ENCODE measurements around the gene BCKDHB. TPM values are rescaled to one million over a fixed set of nuclear protein-coding genes. Genes with fewer than 3 reads are reported as not detected.
"Not testable (repeated sequence)": the region's sequence is repeated elsewhere in the genome, so short reads cannot be mapped to it uniquely, and the experiment has no call there.

BCKDHB gene
- total RNA-seq, 1 experiment from 2014 or later: 20.0 TPM

GRCh38 chr6:80104520-80104919 is 2.0 kb upstream of the BCKDHB start:
- ChIA-PET CTCF (no interaction called here), POLR2A (ENCODE audit: low non-redundant PET) (no interaction called here)
- Histone ChIP-seq H3K4me1 (ENCODE audit: insufficient read depth, low read length, poor library complexity, severe bottlenecking) (peaks cover 4% of the 10 kb centered on the region), H3K36me3 (ENCODE audit: insufficient read depth, low read length, poor library complexity, severe bottlenecking) (no peaks in the 10 kb centered on the region), H3K9me3 (ENCODE audit: low read depth, low read length, poor library complexity, severe bottlenecking) (no peaks in the 10 kb centered on the region), H3K27ac (ENCODE audit: low read depth, low read length, poor library complexity, severe bottlenecking) (no peak overlapping the region), H3K27me3 (replicated peaks; ENCODE audit: insufficient read depth, low read depth, low read length, poor library complexity) (no peaks in the 10 kb centered on the region), H3K4me3 (ENCODE audit: low read depth, low read length, poor library complexity, severe bottlenecking) (no peak overlapping the region)
- intact Hi-C loops (cut with micrococcal nuclease; ENCODE audit: unreplicated experiment): no loop called here
- BruUV-seq (replicated peaks): no TSS peak
- no peak for DNase-seq (ENCODE audit: low spot score)
- no peak for TF ChIP-seq EZH2 (IDR thresholded peaks at IDR 0.05; ENCODE audit: borderline replicate concordance, low read depth, low read length, poor library complexity, severe bottlenecking)
- TF ChIP-seq, protein P1, sequence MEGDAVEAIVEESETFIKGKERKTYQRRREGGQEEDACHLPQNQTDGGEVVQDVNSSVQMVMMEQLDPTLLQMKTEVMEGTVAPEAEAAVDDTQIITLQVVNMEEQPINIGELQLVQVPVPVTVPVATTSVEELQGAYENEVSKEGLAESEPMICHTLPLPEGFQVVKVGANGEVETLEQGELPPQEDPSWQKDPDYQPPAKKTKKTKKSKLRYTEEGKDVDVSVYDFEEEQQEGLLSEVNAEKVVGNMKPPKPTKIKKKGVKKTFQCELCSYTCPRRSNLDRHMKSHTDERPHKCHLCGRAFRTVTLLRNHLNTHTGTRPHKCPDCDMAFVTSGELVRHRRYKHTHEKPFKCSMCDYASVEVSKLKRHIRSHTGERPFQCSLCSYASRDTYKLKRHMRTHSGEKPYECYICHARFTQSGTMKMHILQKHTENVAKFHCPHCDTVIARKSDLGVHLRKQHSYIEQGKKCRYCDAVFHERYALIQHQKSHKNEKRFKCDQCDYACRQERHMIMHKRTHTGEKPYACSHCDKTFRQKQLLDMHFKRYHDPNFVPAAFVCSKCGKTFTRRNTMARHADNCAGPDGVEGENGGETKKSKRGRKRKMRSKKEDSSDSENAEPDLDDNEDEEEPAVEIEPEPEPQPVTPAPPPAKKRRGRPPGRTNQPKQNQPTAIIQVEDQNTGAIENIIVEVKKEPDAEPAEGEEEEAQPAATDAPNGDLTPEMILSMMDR (conservative IDR thresholded peaks at IDR 0.05; ENCODE audit: low read depth, low read length): no peak

GRCh38 chr6:80105972-80106417 is 476 bp upstream of the BCKDHB start:
- BruUV-seq (replicated peaks): no TSS peak
- Histone ChIP-seq H3K4me3 (ENCODE audit: low read depth, low read length, poor library complexity, severe bottlenecking) (peak overlapping the region; percentile 85), H3K36me3 (ENCODE audit: insufficient read depth, low read length, poor library complexity, severe bottlenecking) (no peaks in the 10 kb centered on the region), H3K27ac (ENCODE audit: low read depth, low read length, poor library complexity, severe bottlenecking) (no peak overlapping the region), H3K4me1 (ENCODE audit: insufficient read depth, low read length, poor library complexity, severe bottlenecking) (peaks cover 4% of the 10 kb centered on the region), H3K27me3 (replicated peaks; ENCODE audit: insufficient read depth, low read depth, low read length, poor library complexity) (no peaks in the 10 kb centered on the region), H3K9me3 (ENCODE audit: low read depth, low read length, poor library complexity, severe bottlenecking) (no peaks in the 10 kb centered on the region)
- TF ChIP-seq, protein P1 (conservative IDR thresholded peaks at IDR 0.05; ENCODE audit: low read depth, low read length): no peak
- TF ChIP-seq EZH2 (IDR thresholded peaks at IDR 0.05; ENCODE audit: borderline replicate concordance, low read depth, low read length, poor library complexity, severe bottlenecking): no peak
- ChIA-PET POLR2A (ENCODE audit: low non-redundant PET) (interaction anchor here (0.6 kb wide), 1 partner anchor 8 kb away, joined by 3 read pairs; no protein-coding TSS in a partner anchor), CTCF (interaction anchor here (1.8 kb wide), 1 partner anchor 157 kb away, joined by 4 read pairs; no protein-coding TSS in a partner anchor)
- intact Hi-C loops (cut with micrococcal nuclease; ENCODE audit: unreplicated experiment): no loop called here
- DNase-seq (ENCODE audit: low spot score): no peak

GRCh38 chr6:80122576-80122975 is 16.1 kb downstream of the BCKDHB start:
- H3K27ac ChIP-seq (ENCODE audit: low read depth, low read length, poor library complexity, severe bottlenecking); H3K4me3 ChIP-seq (ENCODE audit: low read depth, low read length, poor library complexity, severe bottlenecking); CTCF ChIA-PET; BruUV-seq (replicated peaks); POLR2A ChIA-PET (ENCODE audit: low non-redundant PET); H3K36me3 ChIP-seq (ENCODE audit: insufficient read depth, low read length, poor library complexity, severe bottlenecking); H3K4me1 ChIP-seq (ENCODE audit: insufficient read depth, low read length, poor library complexity, severe bottlenecking); intact Hi-C loops (cut with micrococcal nuclease; ENCODE audit: unreplicated experiment); H3K27me3 ChIP-seq (replicated peaks; ENCODE audit: insufficient read depth, low read depth, low read length, poor library complexity); DNase-seq (ENCODE audit: low spot score): not testable (repeated sequence)
- peaks cover 15% of the 10 kb centered on the region for H3K9me3 ChIP-seq (ENCODE audit: low read depth, low read length, poor library complexity, severe bottlenecking)

- TF ChIP-seq, protein P1 (conservative IDR thresholded peaks at IDR 0.05; ENCODE audit: low read depth, low read length): no peak
- no peak for TF ChIP-seq EZH2 (IDR thresholded peaks at IDR 0.05; ENCODE audit: borderline replicate concordance, low read depth, low read length, poor library complexity, severe bottlenecking)
- no peak overlapping the region for H3K27ac ChIP-seq (ENCODE audit: low read depth, low read length, poor library complexity, severe bottlenecking)
- DNase-seq (ENCODE audit: low spot score): no peak
- no peak overlapping the region for H3K4me3 ChIP-seq (ENCODE audit: low read depth, low read length, poor library complexity, severe bottlenecking)
- H3K9me3 ChIP-seq (ENCODE audit: low read depth, low read length, poor library complexity, severe bottlenecking): no peaks in the 10 kb centered on the region
- no peaks in the 10 kb centered on the region for H3K27me3 ChIP-seq (replicated peaks; ENCODE audit: insufficient read depth, low read depth, low read length, poor library complexity)
- ChIA-PET CTCF (no interaction called here), POLR2A (ENCODE audit: low non-redundant PET) (no interaction called here)
- no peaks in the 10 kb centered on the region for H3K36me3 ChIP-seq (ENCODE audit: insufficient read depth, low read length, poor library complexity, severe bottlenecking)
- intact Hi-C loops (cut with micrococcal nuclease; ENCODE audit: unreplicated experiment): no loop called here
- no TSS peak for BruUV-seq (replicated peaks)
- H3K4me1 ChIP-seq (ENCODE audit: insufficient read depth, low read length, poor library complexity, severe bottlenecking): no peaks in the 10 kb centered on the region
These were observed 20.3 kb downstream of the BCKDHB start for GRCh38 chr6:80126657-80127345.
